IPS-18c (cell line): ENCODE data around the gene ALAS1.

Experiments used
- H3K4me3 ChIP-seq: 2 replicates; pipeline ENCODE4 v1.7.0; 2013; ENCODE audit warnings: low read depth, mild to moderate bottlenecking, low read length, moderate library complexity; ENCODE audit not compliant: insufficient read depth
- H3K9me3 ChIP-seq: one replicate; pipeline ENCODE4 v1.6.1; 2013; ENCODE audit warnings: mild to moderate bottlenecking, low read length, moderate library complexity; ENCODE audit not compliant: control insufficient read depth, insufficient read depth

Gene ALAS1

GRCh38 chr3:52191663-52192062 lies 6.3 kb upstream of the ALAS1 start:
- H3K4me3 ChIP-seq: no peak overlapping the region
- H3K9me3 ChIP-seq: no peaks in the 10 kb centered on the region

DNA sequence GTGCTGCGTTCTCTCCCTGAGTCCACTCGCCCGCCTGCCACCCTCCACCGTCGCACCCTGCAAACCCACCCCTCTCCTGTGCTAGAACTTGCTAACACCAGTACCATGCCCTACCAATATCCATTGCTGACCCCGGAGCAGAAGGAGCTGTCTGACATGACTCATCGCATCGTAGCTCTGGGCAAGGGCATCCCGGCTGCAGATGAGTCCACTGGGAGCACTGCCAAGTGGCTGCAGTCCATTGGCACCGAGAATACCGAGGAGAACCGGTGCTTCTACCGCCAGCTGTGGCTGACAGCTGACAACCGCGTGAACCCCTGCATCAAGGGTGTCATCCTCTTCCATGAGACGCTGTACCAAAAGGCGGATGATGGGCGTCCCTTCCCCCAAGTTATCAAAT lies 4.9 kb upstream of the ALAS1 start:
- Histone ChIP-seq H3K9me3 (no peaks in the 10 kb centered on the region), H3K4me3 (no peak overlapping the region)

DNA sequence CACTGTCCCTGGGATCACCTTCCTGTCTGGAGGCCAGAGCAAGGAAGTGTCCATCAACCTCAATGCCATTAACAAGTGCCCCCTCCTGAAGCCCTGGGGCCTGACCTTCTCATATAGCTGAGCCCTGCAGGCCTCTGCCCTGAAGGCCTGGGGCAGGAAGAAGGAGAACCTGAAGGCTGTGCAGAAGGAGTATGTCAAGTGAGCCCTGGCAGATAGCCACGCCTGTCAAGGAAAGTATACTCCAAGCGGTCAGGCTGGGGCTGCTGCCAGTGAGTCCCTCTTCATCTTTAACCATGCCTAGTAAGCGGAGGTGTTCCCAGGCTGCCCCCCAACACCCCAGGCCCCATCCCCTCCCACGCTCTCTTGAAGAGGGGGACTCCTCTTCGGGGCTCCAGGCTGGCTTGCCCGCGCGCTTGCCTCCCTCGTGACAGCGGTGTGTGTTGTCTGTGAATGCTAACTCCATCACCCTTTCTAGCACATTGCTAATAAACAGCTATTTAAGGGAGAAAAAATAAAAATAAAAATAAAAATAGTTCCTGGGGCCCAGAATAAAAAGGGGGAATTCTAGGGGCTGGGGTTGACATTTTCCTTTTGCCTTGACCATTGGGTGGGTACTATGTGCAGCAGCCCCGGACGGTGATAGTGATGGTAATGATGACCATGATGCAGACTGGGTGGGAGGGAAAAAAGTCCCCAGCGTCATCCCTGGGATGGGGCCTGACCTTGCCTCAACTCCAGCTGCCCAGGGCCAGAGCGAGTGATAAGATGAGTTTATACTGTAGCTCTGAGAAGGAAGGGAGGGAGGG lies 3.3 kb upstream of the ALAS1 start:
- H3K4me3 ChIP-seq: no peak overlapping the region
- H3K9me3 ChIP-seq: no peaks in the 10 kb centered on the region

- Histone ChIP-seq H3K9me3 (no peaks in the 10 kb centered on the region), H3K4me3 (no peak overlapping the region)
These were observed 2.7 kb upstream of the ALAS1 start for GRCh38 chr3:52195291-52195597.

- no peaks in the 10 kb centered on the region for H3K9me3 ChIP-seq
- H3K4me3 ChIP-seq: no peak overlapping the region
These were observed 2.1 kb upstream of the ALAS1 start for GRCh38 chr3:52195823-52196331.

GRCh38 chr3:52196977-52197376 lies 983 bp upstream of the ALAS1 start:
- H3K4me3 ChIP-seq: no peak overlapping the region

DNA sequence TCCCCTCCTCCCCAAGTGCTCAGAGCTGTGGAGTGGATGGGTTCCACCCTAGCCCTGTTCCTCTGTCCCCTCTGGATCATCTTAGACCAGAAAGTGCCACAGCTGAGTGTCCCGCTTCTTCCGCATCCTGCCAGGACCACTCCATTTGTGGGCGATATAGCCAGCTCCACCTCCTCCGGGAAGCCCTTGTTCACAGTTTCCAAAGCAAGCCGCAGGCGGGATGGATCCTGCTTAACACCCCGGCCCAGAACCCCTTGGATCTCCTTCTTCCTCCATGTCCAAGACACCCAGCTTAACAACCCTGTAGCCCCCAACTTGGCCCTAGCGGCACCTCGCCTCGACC lies 490 bp upstream of the ALAS1 start:
- no peaks in the 10 kb centered on the region for H3K9me3 ChIP-seq
- H3K4me3 ChIP-seq: peak overlapping the region; percentile 39; the same call in 1 of the 2 replicates

More at GRCh38 chr3:52196977-52197376, 983 bp upstream of the ALAS1 start:
- H3K9me3 ChIP-seq: no peaks in the 10 kb centered on the region

GRCh38 chr3:52198643-52199608 lies 966 bp downstream of the ALAS1 start:
- Histone ChIP-seq H3K9me3 (no peaks in the 10 kb centered on the region), H3K4me3 (peak overlapping the region; percentile 88)

- Histone ChIP-seq H3K4me3 (no peak overlapping the region), H3K9me3 (no peaks in the 10 kb centered on the region)
These were observed 3.2 kb downstream of the ALAS1 start for GRCh38 chr3:52200981-52201679.

DNA sequence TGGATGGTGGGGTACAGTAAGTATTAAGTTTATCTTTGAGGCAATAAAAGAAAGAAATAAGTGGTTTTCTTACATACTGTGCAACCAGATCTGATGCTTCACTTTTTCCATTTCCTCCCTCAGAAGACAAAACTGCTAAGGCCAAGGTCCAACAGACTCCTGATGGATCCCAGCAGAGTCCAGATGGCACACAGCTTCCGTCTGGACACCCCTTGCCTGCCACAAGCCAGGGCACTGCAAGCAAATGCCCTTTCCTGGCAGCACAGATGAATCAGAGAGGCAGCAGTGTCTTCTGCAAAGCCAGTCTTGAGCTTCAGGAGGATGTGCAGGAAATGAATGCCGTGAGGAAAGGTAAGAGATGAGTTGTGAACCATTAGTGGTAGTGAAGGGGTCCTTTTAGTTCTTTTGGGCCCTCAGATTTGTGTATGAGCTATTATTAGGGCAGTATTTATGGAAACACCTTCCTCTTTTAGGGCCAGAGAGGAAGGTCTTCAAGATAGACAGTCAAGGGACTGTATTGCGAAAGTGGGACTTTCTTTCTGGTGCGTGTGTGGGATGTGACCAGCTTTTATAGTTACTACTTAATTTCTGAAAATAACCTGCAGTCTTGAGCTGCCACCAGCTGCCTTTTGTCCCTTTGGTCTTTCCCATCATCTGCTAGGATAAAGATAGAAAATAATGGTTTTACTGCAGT lies 4.6 kb downstream of the ALAS1 start:
- Histone ChIP-seq H3K9me3 (no peaks in the 10 kb centered on the region), H3K4me3 (no peak overlapping the region)

DNA sequence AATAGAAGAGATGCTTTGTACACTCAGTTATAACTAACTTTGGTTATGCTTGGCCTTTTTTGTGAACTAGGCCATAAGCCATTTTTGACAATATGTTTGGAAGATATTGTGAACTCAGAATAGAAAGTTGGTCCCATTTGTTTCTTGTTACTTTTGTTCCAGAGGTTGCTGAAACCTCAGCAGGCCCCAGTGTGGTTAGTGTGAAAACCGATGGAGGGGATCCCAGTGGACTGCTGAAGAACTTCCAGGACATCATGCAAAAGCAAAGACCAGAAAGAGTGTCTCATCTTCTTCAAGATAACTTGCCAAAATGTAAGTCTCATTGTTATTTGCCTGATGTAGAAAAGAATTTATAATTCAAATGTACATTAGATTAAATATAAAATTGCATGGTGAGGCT lies 5.7 kb downstream of the ALAS1 start:
- Histone ChIP-seq H3K4me3 (no peak overlapping the region), H3K9me3 (no peaks in the 10 kb centered on the region)

- no peaks in the 10 kb centered on the region for H3K9me3 ChIP-seq
- H3K4me3 ChIP-seq: no peak overlapping the region
These were observed 6.5 kb downstream of the ALAS1 start for GRCh38 chr3:52204337-52205073.

- Histone ChIP-seq H3K4me3 (no peak overlapping the region), H3K9me3 (no peaks in the 10 kb centered on the region)
These were observed 7.9 kb downstream of the ALAS1 start for GRCh38 chr3:52205727-52206372.

GRCh38 chr3:52208556-52208955 lies 10.6 kb downstream of the ALAS1 start:
- Histone ChIP-seq H3K9me3 (no peaks in the 10 kb centered on the region), H3K4me3 (no peak overlapping the region)

- no peaks in the 10 kb centered on the region for H3K9me3 ChIP-seq
- H3K4me3 ChIP-seq: no peak overlapping the region
These were observed 12.1 kb downstream of the ALAS1 start for GRCh38 chr3:52210037-52210436.

DNA sequence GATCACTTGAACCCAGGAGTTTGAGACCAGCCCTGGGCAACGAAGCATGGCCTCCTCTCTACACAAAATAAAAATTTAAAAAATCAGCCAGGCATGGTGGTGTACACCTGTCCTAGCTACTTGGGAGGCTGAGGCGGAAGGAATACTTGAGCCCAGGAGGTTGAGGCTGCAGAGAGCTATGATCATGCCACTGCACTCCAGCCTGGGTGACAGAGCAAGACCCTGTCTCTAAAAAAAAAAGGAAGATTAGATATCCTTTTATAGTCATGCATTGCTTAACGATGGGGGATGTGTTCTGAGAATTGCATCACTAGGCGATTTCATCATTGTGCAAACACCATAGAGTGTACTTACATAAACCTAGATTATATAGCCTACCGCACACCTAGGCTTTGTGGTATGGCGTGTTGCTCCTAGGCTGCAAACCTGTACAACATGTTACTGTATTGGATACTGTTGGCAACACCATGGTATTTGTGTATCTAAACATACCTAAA lies 12.6 kb downstream of the ALAS1 start:
- H3K9me3 ChIP-seq: no peaks in the 10 kb centered on the region
- no peak overlapping the region for H3K4me3 ChIP-seq
